A673 (cell line): ENCODE measurements around the gene PAPSS1. TPM values are rescaled to one million over a fixed set of nuclear protein-coding genes. Genes with fewer than 3 reads are reported as not detected.

Experiments
- BruUV-seq: library from RNA; stranded (reverse); fragments of 400-500 nt; replicated peaks from 2 replicates; lab custom pipeline; 2021; lab: Mats Ljungman, UMichigan
- CTCF ChIA-PET: fragments of 300-600 bp; sonication (Branson Sonifier 250); formaldehyde crosslinking; loops from one replicate; lab custom pipeline; 2022; ENCODE audit warnings: antibody characterized with exemption; lab: Charles Lee
- POLR2A ChIA-PET: fragments of 300-600 bp; sonication (Branson Sonifier 250); formaldehyde crosslinking; loops from one replicate; lab custom pipeline; 2022; ENCODE audit warnings: antibody characterized with exemption; ENCODE audit not compliant: low non-redundant PET; lab: Charles Lee
- DNase-seq: peaks from one replicate; pipeline ENCODE4 v3.0.0-alpha.2; 2015; ENCODE audit warnings: low spot score
- H3K27ac ChIP-seq: fragments of 200-600 bp; sonication (generic); 2 replicates; pipeline ENCODE4 v1.5.1; 2016; ENCODE audit warnings: mixed run types, low read depth, mild to moderate bottlenecking, mixed read lengths, antibody characterized with exemption, low read length; ENCODE audit not compliant: poor library complexity, severe bottlenecking
- H3K27me3 ChIP-seq: fragments of 200-600 bp; sonication (generic); replicated peaks from 2 replicates; pipeline ENCODE4 v1.6.1; 2017; ENCODE audit warnings: mixed run types, low read depth, mild to moderate bottlenecking, mixed read lengths, antibody characterized with exemption, low read length; ENCODE audit not compliant: insufficient read depth, poor library complexity
- H3K36me3 ChIP-seq: fragments of 200-600 bp; sonication (generic); 2 replicates; pipeline ENCODE4 v1.6.1; 2016; ENCODE audit warnings: mixed run types, mild to moderate bottlenecking, mixed read lengths, antibody characterized with exemption, low read length; ENCODE audit not compliant: insufficient read depth, poor library complexity, severe bottlenecking
- H3K4me1 ChIP-seq: fragments of 200-600 bp; sonication (generic); 2 replicates; pipeline ENCODE4 v1.6.1; 2017; ENCODE audit warnings: mixed run types, mild to moderate bottlenecking, mixed read lengths, antibody characterized with exemption, low read length; ENCODE audit not compliant: insufficient read depth, poor library complexity, severe bottlenecking
- H3K4me3 ChIP-seq: fragments of 200-600 bp; sonication (generic); 2 replicates; pipeline ENCODE4 v1.5.1; 2016; ENCODE audit warnings: low read depth, mixed run types, mild to moderate bottlenecking, mixed read lengths, low read length; ENCODE audit not compliant: poor library complexity, severe bottlenecking
- H3K9me3 ChIP-seq: fragments of 200-600 bp; sonication (generic); 2 replicates; pipeline ENCODE4 v1.6.1; 2016; ENCODE audit warnings: mixed run types, low read depth, mild to moderate bottlenecking, mixed read lengths, antibody characterized with exemption, low read length; ENCODE audit not compliant: poor library complexity, severe bottlenecking
- EZH2 ChIP-seq: fragments of 200-600 bp; sonication (generic); IDR thresholded peaks from 2 replicates; pipeline ENCODE4 v1.6.1; 2017; ENCODE audit warnings: borderline replicate concordance, low read depth, mild to moderate bottlenecking, mixed read lengths, antibody characterized with exemption, low read length; ENCODE audit not compliant: poor library complexity, severe bottlenecking
- intact Hi-C: fragments of 100-400 bp; cut with micrococcal nuclease; formaldehyde crosslinking; loops from one replicate; pipeline ENCODE4 v1.10.0; 2022; ENCODE audit not compliant: unreplicated experiment
- total RNA-seq: library from RNA; stranded (reverse); gene quantifications from 2 replicates; pipeline ENCODE4 v1.2.3, GENCODE V29; 2021
- TF ChIP-seq, protein P1 (sequence below): fragments of 300-800, 200-600 bp; sonication (generic); conservative IDR thresholded peaks from 2 replicates; pipeline ENCODE4 v1.5.1; 2017; ENCODE audit warnings: low read depth, mild to moderate bottlenecking, antibody characterized with exemption, low read length, moderate library complexity, mixed read lengths

Gene PAPSS1
- total RNA-seq, 1 experiment from 2014 or later = 150 TPM

- no TSS peak for BruUV-seq
- H3K9me3 ChIP-seq = no peaks in the 10 kb centered on the region
- TF ChIP-seq, protein P1, sequence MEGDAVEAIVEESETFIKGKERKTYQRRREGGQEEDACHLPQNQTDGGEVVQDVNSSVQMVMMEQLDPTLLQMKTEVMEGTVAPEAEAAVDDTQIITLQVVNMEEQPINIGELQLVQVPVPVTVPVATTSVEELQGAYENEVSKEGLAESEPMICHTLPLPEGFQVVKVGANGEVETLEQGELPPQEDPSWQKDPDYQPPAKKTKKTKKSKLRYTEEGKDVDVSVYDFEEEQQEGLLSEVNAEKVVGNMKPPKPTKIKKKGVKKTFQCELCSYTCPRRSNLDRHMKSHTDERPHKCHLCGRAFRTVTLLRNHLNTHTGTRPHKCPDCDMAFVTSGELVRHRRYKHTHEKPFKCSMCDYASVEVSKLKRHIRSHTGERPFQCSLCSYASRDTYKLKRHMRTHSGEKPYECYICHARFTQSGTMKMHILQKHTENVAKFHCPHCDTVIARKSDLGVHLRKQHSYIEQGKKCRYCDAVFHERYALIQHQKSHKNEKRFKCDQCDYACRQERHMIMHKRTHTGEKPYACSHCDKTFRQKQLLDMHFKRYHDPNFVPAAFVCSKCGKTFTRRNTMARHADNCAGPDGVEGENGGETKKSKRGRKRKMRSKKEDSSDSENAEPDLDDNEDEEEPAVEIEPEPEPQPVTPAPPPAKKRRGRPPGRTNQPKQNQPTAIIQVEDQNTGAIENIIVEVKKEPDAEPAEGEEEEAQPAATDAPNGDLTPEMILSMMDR = no peak
- TF ChIP-seq EZH2 = no peak
- H3K27ac ChIP-seq = no peak overlapping the region
- intact Hi-C loops = no loop called here
- H3K27me3 ChIP-seq = no peaks in the 10 kb centered on the region
- no peaks in the 10 kb centered on the region for H3K36me3 ChIP-seq
- no peak overlapping the region for H3K4me3 ChIP-seq
- ChIA-PET POLR2A (no interaction called here), CTCF (no interaction called here)
- H3K4me1 ChIP-seq = no peaks in the 10 kb centered on the region
- no peak for DNase-seq
Measured at GRCh38 chr4:107575243-107575642, 144.8 kb downstream of the PAPSS1 start.

DNA sequence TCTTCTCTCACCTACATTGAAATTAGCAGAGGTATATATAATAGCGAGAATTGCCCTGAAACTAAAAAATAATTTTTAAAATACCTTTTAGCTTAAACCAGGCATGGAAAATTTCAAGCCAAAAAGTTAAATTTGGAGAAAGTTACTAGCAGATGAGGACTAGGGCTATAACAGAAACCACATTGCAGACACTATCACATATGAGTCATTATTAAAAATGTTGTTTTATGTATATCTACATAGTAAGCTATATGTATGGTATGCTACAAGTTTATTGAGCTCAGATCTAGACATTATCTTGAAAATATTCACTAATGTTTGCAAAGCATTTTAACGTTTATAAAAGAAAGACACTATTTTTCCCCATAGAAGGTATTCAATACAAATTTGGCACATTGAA, 147.8 kb downstream of the PAPSS1 start:
- Histone ChIP-seq H3K4me3 (no peak overlapping the region), H3K9me3 (no peaks in the 10 kb centered on the region), H3K27me3 (no peaks in the 10 kb centered on the region), H3K4me1 (no peaks in the 10 kb centered on the region), H3K36me3 (no peaks in the 10 kb centered on the region), H3K27ac (no peak overlapping the region)
- no TSS peak for BruUV-seq
- TF ChIP-seq, protein P1 = no peak
- no peak for TF ChIP-seq EZH2
- POLR2A ChIA-PET = no interaction called here
- CTCF ChIA-PET = no interaction called here
- DNase-seq = no peak
- intact Hi-C loops = no loop called here

GRCh38 chr4:107570952-107571351, 149.1 kb downstream of the PAPSS1 start:
- intact Hi-C loops = no loop called here
- no peak overlapping the region for H3K4me3 ChIP-seq
- H3K9me3 ChIP-seq = no peaks in the 10 kb centered on the region
- ChIA-PET POLR2A (no interaction called here), CTCF (interaction anchor here (0.6 kb wide), 1 partner anchor 218 kb away, joined by 3 read pairs; no protein-coding TSS in a partner anchor)
- H3K27ac ChIP-seq = no peak overlapping the region
- H3K27me3 ChIP-seq = no peaks in the 10 kb centered on the region
- no peaks in the 10 kb centered on the region for H3K36me3 ChIP-seq
- no TSS peak for BruUV-seq
- TF ChIP-seq, protein P1 = no peak
- no peak for TF ChIP-seq EZH2
- DNase-seq = no peak
- H3K4me1 ChIP-seq = no peaks in the 10 kb centered on the region
